CD4-positive, alpha-beta T cell treated with Interleukin-17A for 4 hours (primary cell): Measurements from ENCODE around the gene MAD1L1.
A peak's percentile ranks its signal among the peaks of the same experiment; 100 is the strongest.

ENCODE experiments used
- DNase-seq: peaks from one replicate; pipeline ENCODE4 v3.0.0-alpha.2; 2020; ENCODE audit warnings: mixed read lengths

The MAD1L1 gene

GRCh38 chr7:2241580-2242540, 9.1 kb upstream of the MAD1L1 start, which contains the start of the genes MRM2 and NUDT1:
TSS of gene MRM2 (minus strand) at chr7:2242205. CDS start at chr7:2242169, 36 bp downstream.
TSS of gene NUDT1 (plus strand) at chr7:2242226. CDS start at chr7:2244575, 2,349 bp downstream.
- peak; percentile 79 for DNase-seq

- no peak for DNase-seq
These were observed 6.5 kb upstream of the MAD1L1 start for GRCh38 chr7:2239242-2239641.

DNA sequence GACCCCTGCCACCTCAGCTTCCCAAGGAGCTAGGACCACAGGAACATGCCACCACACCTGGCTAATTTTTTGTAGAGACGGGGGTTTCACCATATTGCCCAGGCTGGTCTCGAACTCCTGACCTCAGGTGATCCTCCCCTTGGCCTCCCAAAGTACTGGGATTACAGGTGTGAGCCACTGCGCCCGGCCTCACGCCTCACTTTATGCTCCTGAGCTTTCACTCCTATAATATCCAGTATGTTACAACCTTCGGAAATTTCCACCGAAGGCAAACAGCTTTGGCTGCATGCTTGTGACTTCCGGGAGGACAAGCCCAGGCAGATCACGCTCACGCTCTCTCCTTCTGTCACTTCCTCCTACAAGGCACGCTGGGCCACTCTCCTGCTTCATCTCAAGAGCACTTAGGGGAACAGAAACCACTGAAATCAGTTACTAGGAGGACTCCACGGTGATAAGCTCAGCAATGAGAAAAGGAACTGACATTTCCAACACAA, 4.4 kb upstream of the MAD1L1 start:
- no peak for DNase-seq

DNA sequence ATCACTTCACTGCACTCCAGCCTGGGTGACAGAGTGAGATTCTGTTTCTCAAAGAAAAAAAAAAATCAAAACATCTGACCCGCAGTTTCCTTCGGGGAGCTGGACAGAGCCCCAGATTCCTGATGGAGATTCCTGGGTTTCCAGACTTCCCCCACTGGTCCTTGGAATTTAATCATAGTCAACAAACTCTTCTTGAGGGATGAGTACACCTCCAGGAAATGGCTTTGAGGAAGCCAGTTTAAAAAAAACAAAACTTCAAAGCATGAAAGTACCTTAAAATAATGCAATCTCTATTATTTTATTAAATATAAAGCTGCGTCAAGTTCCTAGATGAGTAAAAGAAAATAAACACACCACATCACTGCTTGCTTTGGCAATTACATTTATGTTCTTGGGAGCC, 1.2 kb upstream of the MAD1L1 start:
- DNase-seq, result no peak

DNA sequence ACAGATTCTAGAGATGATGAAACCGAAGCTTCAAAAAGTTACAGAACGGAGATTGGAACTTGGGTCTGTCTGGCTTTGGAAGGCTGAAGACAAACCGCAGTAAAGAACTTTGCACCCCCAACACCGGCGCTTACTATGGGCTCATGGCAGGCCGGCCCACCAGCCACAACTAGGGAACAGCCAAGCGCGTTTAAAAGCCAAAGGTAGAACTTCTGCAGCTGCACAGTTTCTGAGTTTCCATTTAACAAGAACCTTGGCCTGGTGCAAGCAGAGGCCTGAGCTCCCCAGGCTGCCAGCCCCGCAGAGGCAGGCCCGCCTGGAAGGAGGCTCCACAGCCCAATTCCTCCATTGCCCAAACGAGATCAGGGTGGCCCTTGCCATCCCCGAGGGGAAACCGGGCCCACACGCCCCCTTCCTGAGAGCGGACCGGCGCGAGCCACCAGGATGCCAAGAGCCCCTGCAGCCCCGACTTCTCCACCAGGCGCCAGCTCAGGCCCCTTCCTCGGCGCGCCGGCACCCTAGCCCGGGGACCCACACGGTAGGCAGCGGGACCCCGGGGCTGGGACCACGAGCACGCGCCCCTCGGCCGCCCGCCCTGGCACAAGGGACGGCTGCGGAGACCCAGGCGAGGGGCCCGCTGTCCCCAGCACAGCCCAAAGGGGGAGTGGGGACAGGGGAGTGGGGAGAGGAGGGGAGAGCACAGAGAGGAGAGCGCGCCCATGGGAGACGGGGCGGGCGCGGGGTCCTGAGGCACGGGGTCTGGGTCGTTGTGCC, 566 bp downstream of the MAD1L1 start:
- DNase-seq, result peak; percentile 42

DNA sequence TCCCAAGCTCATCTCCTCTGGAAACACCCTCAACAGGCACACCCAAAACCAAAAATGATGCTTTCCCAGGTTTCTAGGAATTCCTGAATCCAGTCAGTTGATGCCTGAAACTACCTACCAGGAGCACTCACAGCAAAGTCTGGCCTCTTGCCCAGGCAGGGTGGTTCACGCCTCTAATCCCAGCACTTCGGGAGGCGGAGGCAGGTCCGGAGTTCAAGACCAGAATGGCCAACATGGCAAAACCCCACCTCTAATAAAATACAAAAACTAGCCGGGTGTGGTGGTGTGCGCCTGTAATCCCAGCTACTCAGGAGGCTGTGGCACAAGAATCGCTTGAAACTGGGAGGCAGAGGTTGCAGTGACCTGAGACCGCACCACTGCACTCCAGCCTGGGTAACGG, 1.9 kb downstream of the MAD1L1 start:
- DNase-seq, result no peak

DNA sequence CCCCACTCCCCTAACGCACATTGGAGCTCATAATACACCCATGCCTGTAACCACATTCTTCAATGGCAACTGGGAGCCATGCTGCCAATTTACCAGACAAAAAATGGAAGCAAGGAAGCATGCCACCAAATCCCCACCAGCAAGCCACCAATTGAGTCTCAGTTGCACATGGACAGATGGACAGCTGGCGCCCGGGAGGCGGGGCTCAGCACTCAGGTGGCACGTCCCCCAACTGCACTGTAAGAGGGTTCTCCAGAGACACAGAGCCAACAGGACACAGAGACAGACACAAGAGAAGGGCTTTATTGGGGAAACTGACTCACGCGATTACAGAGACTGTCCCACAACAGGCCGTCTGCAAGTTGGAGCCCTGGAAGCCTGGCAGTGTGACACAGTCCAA, 2.5 kb downstream of the MAD1L1 start:
- no peak for DNase-seq

DNA sequence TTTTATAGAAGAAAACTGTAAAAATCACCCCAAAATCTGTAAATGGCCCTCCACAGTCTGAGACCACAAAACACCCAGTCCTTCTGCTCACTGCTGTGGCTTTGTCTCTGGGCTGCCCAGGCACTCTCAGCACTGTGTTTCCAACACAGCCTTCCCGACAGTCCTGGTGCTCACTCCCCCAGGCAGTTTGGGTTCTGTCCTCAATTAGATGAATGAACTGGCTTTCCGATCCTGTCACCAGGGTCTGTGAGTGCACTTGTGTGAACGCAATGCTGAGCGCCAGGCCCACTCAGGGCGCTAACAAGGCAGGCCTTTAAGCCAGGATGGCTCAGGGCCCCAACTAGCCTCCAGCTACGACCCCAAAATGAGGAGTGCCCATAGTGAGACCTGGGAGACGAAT, 3.3 kb downstream of the MAD1L1 start:
- DNase-seq, result no peak

- DNase-seq, result no peak
These were observed 3.8 kb downstream of the MAD1L1 start for GRCh38 chr7:2228921-2229320.

GRCh38 chr7:2227699-2228098, 5.0 kb downstream of the MAD1L1 start:
- no peak for DNase-seq

DNA sequence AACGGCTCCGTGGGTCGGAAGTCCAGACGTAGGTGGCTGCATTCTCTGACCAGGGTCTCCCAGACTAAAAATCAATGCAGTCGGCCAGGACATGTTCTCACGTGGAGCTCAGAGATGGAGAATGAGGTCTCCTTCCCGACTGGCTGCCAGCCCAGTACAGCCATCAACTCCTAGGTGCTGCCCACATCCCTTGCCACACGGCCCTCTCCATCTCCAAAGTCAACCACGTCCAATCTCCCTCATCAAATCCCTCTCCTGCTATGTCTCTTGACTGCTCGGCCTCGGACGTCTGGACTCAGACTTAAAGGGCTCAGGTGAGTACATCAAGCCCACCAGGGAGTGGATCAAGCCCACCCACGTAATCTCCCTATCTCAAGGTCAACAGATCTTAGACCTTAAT, 6.9 kb downstream of the MAD1L1 start:
- DNase-seq, result no peak

DNA sequence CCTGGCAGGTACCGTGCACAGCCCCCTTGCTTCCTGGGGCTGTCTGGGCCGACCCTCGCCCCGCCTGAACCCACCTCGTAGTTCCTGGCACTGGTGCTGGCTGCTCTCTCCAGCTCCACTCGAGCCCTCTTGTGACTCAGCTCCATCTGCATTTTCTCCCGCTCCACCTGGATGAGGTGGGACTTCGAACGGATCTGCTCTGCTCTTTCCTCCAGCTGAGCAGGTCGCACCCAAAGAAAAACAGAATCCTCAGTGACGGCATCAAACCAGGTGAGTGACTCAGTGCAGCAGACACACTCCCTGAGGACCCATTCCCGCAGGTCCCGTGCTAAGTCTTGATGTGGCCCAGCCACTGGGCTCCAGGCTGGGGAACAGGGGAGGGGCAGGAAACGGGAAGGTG, 7.4 kb downstream of the MAD1L1 start:
- no peak for DNase-seq

- no peak for DNase-seq
These were observed 7.8 kb downstream of the MAD1L1 start for GRCh38 chr7:2224934-2225333.

DNA sequence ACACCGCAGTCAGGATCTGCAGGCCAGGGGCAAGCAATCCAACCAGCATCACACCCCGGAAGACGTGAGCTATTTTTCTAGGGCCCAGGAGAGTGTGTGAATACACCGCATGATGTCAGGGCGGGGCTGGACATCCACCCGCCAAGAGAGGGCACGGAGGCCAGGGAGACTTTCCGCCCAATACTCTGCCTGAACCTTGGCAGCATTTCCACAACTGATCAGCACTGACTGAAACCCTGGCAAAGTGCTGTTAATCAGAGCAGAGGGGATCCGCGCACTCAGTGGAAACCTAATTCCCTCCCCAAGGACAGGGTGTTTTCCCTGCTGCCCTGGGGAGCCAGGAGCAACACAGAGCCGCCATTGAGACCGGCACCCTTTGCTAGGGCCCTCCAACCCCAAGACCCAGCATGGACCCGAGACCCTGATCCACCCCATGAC, 8.2 kb downstream of the MAD1L1 start:
- DNase-seq, result no peak

DNA sequence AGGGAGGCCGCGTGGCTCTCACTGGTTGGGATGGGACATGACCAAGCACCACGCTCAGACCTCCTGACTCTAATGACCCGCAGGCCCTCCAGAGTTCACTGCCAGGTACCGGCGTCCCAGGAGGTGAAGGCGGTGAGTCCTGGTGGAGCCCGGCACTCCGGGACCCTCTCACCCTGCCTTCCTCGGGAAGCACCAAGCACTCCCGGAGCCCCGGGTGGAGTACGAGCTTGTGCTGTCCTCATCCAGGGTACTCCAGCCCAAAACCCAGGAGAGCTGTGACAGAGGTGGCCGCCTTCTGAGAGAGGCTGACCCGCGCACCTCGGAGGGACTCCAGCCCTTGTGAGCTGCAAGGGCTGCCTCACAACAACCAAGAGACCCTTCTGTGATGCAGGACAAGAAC, 9.4 kb downstream of the MAD1L1 start:
- no peak for DNase-seq

GRCh38 chr7:2222516-2222915, 10.2 kb downstream of the MAD1L1 start:
- no peak for DNase-seq

DNA sequence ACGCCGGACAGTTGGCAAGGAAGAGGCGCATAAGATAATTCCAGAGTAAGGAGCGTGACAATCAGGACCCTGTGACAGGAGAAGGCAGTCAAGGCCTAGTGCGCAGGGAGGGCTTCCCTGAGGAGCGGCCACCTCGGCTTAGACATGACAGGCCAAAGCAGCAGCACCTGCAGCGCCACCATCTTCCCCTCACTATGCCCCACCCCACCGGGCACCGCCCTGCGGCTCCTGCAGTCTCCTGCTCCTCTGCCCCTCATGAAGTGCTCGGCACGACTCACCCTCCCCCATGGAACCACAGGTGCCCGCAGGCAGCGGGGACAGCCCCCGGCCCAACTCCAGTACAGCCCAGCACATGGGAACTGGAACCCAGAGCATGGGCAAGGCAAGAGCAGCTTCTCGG, 11.8 kb downstream of the MAD1L1 start:
- DNase-seq, result no peak

DNA sequence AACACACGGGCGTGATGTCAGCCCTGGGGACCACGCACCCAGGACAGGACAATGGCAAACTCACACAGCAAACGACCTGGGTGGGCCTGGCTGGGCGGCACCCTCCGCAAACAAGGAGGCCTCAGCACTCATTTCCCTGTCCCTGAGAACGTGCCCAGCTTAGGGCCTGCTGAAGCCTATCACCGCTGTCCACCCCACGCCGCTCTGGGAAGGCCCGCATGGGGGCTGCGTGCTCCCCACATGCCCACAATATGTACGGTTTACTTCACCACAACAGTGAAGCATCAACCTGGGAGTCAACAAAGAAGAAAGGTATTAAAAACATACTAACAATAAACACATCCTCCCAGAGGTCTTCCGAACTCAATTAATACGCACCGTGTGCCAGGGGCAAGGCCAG, 12.2 kb downstream of the MAD1L1 start:
- no peak for DNase-seq

GRCh38 chr7:2220030-2220429, 12.7 kb downstream of the MAD1L1 start:
- DNase-seq, result no peak

- DNase-seq, result no peak
These were observed 13.1 kb downstream of the MAD1L1 start for GRCh38 chr7:2219606-2220005.

DNA sequence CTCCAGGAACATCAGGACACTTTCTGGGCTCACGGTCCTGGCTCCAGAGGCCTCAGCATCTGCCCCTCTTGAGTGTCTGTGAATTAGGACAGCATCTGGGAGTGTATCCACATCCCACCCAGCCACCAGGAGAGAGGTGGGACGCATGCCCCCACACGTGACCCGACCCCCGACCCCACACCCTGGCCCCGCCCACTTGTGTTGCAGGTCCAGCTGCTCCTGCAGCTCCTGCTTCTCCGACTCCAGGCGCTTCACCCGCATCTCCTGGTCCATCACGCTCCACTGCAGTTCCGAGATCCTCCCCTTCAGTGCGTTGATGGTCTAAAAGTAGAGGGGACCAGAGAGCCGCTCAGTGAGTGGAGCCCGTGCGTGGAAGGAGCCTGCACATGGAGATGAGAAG, 13.6 kb downstream of the MAD1L1 start:
- no peak for DNase-seq

GRCh38 chr7:2218444-2218785, 14.3 kb downstream of the MAD1L1 start:
- no peak for DNase-seq

GRCh38 chr7:2217716-2218443, 14.9 kb downstream of the MAD1L1 start:
- no peak for DNase-seq
